IPS-18a (cell line): ENCODE measurements around the gene POU2AF3.

Source experiments
- H3K27ac ChIP-seq: one replicate; pipeline ENCODE4 v1.5.1; 2013; ENCODE audit warnings: low read length
- H3K27me3 ChIP-seq: one replicate; pipeline ENCODE4 v1.6.1; 2013; ENCODE audit warnings: mild to moderate bottlenecking, low read length; ENCODE audit not compliant: control insufficient read depth, insufficient read depth
- H3K36me3 ChIP-seq: one replicate; pipeline ENCODE4 v1.6.1; 2013; ENCODE audit warnings: low read depth, low read length; ENCODE audit not compliant: control insufficient read depth
- H3K4me1 ChIP-seq: one replicate; pipeline ENCODE4 v1.6.1; 2013; ENCODE audit warnings: low read depth, low read length; ENCODE audit not compliant: control insufficient read depth
- H3K4me3 ChIP-seq: one replicate; pipeline ENCODE4 v1.5.1; 2013; ENCODE audit warnings: low read length
- H3K9ac ChIP-seq: one replicate; pipeline ENCODE4 v1.6.1; 2013; ENCODE audit warnings: mild to moderate bottlenecking, low read length, moderate library complexity
- H3K9me3 ChIP-seq: one replicate; pipeline ENCODE4 v1.6.1; 2013; ENCODE audit warnings: low read depth, low read length; ENCODE audit not compliant: control insufficient read depth

Gene POU2AF3

DNA sequence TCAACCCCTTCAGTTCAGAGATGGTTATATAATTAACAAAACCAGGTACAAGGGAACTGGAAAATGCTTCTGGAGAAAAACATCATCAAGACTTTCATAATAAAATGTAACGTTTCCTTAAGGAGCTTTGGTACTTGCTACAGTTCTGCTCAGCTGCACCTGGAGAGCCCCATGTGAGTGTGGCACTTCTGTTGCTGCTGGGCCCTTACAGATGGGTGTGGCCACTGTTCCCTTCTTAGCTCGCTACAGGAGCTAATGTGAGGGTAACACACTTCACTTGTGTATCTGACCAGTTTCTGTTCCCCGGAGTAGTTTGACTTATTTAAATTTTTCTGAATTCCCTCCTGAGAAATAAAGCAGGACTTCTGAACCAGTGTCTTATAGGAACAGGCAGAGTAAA lies 4.0 kb downstream of the POU2AF3 start:
- H3K9ac ChIP-seq: no peak overlapping the region
- no peaks in the 10 kb centered on the region for H3K36me3 ChIP-seq
- H3K4me3 ChIP-seq: no peak overlapping the region
- H3K27me3 ChIP-seq: peaks cover 38% of the 10 kb centered on the region
- H3K9me3 ChIP-seq: no peaks in the 10 kb centered on the region
- H3K27ac ChIP-seq: no peak overlapping the region
- peaks cover 19% of the 10 kb centered on the region for H3K4me1 ChIP-seq

DNA sequence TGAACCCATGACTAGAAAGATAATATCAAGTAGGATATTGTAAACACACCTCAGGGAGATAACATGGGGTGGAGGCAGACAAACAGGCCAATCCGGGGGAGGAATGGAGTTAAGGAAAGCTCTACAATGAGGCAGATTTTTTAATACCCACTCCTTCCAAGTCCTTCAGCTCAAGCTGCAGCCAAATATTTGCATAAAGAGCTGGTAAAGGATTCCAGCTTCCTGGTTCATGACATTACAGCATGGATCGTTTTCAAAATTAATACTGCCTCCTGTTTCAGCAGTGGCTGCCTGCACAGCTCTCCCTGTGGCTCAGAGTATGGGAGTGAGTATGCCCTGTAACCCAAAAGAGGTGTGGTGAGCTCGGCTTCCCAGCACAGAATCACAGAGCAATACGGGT lies 5.1 kb downstream of the POU2AF3 start:
- H3K4me1 ChIP-seq: peaks cover 16% of the 10 kb centered on the region
- H3K9me3 ChIP-seq: no peaks in the 10 kb centered on the region
- H3K36me3 ChIP-seq: no peaks in the 10 kb centered on the region
- H3K27ac ChIP-seq: no peak overlapping the region
- H3K27me3 ChIP-seq: peaks cover 26% of the 10 kb centered on the region
- no peak overlapping the region for H3K9ac ChIP-seq
- H3K4me3 ChIP-seq: no peak overlapping the region

DNA sequence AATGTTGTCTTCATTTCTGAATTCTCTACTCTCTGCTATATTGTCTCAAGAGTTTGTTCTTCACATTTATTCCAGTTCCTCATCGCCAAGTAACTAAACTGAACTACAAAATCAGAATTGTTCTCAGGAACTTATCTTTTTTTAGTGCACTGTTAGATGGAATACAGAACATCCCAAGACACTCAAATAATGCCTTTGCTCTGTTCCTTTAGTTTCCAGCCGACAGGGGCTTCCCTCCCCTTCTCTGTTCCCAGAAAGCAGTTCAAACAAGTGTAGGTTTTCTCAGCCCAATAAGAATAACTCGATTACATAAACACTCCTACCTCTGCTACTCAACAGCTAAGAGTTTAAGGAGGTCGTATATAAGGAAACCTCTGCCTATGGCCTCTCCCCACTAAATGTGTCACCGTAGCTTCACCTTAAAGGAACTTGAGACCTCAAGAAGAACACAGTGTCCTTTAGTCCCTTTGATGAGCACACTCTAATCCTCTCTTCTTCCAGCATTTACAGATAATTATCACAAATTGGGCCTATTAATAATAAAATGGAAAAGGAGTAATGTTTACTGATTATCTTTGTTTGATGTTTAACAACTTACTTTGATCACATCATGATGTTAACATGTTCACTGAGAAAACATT lies 6.9 kb downstream of the POU2AF3 start:
- H3K9ac ChIP-seq: no peak overlapping the region
- H3K27ac ChIP-seq: no peak overlapping the region
- peaks cover 9% of the 10 kb centered on the region for H3K27me3 ChIP-seq
- no peaks in the 10 kb centered on the region for H3K36me3 ChIP-seq
- no peak overlapping the region for H3K4me3 ChIP-seq
- H3K9me3 ChIP-seq: no peaks in the 10 kb centered on the region
- H3K4me1 ChIP-seq: peaks cover 14% of the 10 kb centered on the region

- Histone ChIP-seq H3K9me3 (no peaks in the 10 kb centered on the region), H3K27me3 (peaks cover 3% of the 10 kb centered on the region), H3K4me3 (no peak overlapping the region), H3K27ac (no peak overlapping the region), H3K9ac (no peak overlapping the region), H3K4me1 (peaks cover 13% of the 10 kb centered on the region), H3K36me3 (no peaks in the 10 kb centered on the region)
Observed at GRCh38 chr11:111305876-111306275, 7.5 kb downstream of the POU2AF3 start.

- H3K36me3 ChIP-seq: no peaks in the 10 kb centered on the region
- H3K4me3 ChIP-seq: no peak overlapping the region
- H3K27ac ChIP-seq: no peak overlapping the region
- no peaks in the 10 kb centered on the region for H3K9me3 ChIP-seq
- no peaks in the 10 kb centered on the region for H3K27me3 ChIP-seq
- peaks cover 13% of the 10 kb centered on the region for H3K4me1 ChIP-seq
- H3K9ac ChIP-seq: no peak overlapping the region
Observed at GRCh38 chr11:111306321-111306720, 8.0 kb downstream of the POU2AF3 start.

DNA sequence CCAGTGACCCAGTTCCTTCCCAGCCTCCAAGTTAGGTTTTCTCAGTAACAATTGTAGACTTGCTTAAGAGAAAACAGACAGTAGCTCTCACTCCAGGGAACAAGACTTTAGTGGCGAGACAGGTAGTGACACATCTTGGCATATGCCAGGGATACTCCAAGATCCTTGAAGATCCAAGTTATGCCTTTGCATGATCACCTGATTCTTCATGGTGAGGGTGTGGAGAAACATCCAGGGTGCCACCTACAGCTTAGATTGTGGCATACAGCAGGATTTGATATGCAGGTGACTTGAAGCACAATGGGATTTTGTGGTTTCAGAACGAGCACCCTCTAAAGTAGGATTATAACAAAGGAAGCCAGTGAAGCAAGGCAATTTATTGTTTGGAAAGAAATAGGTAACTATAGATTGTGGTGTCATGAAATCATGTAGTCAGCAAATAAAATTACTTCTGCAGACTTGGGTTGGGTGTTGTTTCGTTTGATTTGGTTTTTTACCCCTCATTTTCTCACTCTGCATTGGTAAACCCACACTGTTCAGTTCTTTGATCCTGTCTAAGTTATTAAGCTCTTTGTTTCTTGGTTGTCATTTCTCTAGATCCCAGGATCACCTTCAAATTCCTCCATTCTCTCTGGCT lies 9.2 kb downstream of the POU2AF3 start:
- H3K9ac ChIP-seq: no peak overlapping the region

DNA sequence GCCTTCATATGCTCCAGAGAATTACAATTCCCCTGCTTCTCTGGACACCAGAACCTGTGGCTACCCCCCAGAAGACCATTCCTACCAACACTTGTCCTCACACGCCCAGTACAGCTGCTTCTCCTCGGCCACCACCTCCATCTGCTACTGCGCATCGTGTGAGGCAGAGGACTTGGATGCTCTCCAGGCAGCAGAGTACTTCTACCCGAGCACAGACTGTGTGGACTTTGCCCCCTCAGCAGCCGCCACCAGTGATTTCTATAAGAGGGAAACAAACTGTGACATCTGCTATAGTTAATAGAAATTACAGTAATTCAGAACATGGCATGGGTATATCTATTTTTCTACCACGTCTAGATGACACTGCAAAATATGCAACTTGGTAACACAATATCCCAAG lies 9.8 kb downstream of the POU2AF3 start:
- Histone ChIP-seq H3K9me3 (no peaks in the 10 kb centered on the region), H3K9ac (no peak overlapping the region), H3K27ac (no peak overlapping the region), H3K4me3 (no peak overlapping the region), H3K36me3 (no peaks in the 10 kb centered on the region), H3K27me3 (no peaks in the 10 kb centered on the region), H3K4me1 (peaks cover 5% of the 10 kb centered on the region)

More for the DNA sequence above, 9.2 kb downstream of the POU2AF3 start:
- no peaks in the 10 kb centered on the region for H3K36me3 ChIP-seq
- no peaks in the 10 kb centered on the region for H3K27me3 ChIP-seq
- peaks cover 10% of the 10 kb centered on the region for H3K4me1 ChIP-seq
- H3K27ac ChIP-seq: no peak overlapping the region
- H3K9me3 ChIP-seq: no peaks in the 10 kb centered on the region
- H3K4me3 ChIP-seq: no peak overlapping the region

DNA sequence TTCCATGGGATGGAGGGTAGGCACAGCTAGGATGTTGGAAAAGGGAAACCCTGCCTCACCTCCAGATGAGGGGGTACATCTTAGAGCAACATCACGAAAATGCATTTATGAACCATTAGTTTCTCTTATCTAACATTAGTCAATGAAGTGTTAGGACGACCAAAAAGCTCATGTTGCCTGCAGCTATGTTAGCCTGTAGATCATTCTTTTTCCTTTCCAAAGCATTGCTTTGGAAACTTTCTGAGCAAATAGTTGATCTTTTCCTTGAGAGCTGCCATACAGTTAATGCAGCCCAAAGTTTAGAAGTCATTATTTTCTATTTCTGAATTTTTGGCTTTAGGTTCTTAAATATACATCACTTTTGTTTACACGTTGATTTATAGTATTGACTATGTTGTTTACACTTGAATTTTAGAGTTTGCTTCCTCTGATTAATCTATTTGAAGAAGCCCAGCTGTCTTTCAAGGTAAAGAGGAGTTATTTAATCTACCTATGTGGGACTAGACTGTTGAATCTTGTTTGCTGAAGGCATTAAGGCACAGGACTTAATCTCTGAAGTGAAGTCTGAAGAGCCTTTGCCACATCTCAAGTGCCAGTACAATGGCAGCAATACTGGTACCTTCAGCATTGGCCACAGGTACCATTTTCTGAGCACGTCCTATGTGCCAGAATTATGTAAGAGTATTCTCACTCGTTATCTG lies 11.0 kb downstream of the POU2AF3 start:
- Histone ChIP-seq H3K4me1 (no peaks in the 10 kb centered on the region), H3K27me3 (no peaks in the 10 kb centered on the region), H3K27ac (no peak overlapping the region), H3K9me3 (no peaks in the 10 kb centered on the region), H3K4me3 (no peak overlapping the region), H3K9ac (no peak overlapping the region), H3K36me3 (no peaks in the 10 kb centered on the region)

GRCh38 chr11:111310088-111310487 lies 11.7 kb downstream of the POU2AF3 start:
- H3K27me3 ChIP-seq: no peaks in the 10 kb centered on the region
- H3K9ac ChIP-seq: no peak overlapping the region
- no peak overlapping the region for H3K4me3 ChIP-seq
- no peak overlapping the region for H3K27ac ChIP-seq
- no peaks in the 10 kb centered on the region for H3K9me3 ChIP-seq
- H3K4me1 ChIP-seq: no peaks in the 10 kb centered on the region
- no peaks in the 10 kb centered on the region for H3K36me3 ChIP-seq

GRCh38 chr11:111310723-111311122 lies 12.4 kb downstream of the POU2AF3 start:
- no peaks in the 10 kb centered on the region for H3K36me3 ChIP-seq
- H3K9ac ChIP-seq: no peak overlapping the region
- H3K4me1 ChIP-seq: no peaks in the 10 kb centered on the region
- no peaks in the 10 kb centered on the region for H3K27me3 ChIP-seq
- H3K9me3 ChIP-seq: no peaks in the 10 kb centered on the region
- H3K27ac ChIP-seq: no peak overlapping the region
- no peak overlapping the region for H3K4me3 ChIP-seq

DNA sequence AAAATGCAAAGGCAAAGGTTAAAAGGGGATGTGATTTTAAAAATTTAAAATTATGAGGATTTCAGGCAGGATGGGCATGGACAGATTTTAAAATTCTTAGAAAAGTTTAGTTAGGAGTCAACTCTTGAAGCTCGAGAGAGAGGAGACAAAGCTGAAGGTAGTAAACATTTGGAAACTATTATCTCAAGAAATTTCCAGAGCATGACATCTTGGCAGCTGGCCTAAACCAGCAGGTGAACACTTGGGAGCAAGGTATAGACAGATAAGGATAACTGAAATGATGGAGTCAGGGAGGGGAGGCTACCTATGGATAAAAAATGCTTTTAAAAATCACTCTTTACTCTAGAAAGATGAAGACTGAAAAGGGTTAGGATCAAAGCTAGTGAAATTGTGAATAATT lies 13.7 kb downstream of the POU2AF3 start:
- Histone ChIP-seq H3K27ac (no peak overlapping the region), H3K36me3 (no peaks in the 10 kb centered on the region), H3K4me3 (no peak overlapping the region), H3K27me3 (no peaks in the 10 kb centered on the region), H3K9ac (no peak overlapping the region), H3K4me1 (no peaks in the 10 kb centered on the region), H3K9me3 (no peaks in the 10 kb centered on the region)

DNA sequence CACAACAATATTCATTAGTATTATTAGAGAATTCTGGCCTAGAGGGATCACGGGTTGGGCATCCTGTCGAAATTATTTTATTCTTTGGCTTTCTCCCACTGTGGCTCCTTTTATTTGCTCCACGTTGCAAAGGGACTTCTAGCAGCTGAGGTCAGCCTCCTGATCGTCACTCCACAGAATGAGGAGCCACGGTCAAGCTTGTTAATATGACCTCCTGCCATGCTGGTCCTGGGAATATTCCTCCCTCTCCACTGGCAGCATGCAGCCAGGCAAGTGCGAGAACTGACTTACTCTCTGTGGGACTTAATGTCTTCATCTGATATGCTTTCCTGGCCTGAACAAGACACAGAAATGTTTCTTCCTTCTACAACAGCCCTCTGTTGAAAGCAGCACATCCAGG lies 20.9 kb downstream of the POU2AF3 start:
- H3K4me1 ChIP-seq: no peaks in the 10 kb centered on the region
- H3K9me3 ChIP-seq: no peaks in the 10 kb centered on the region
- no peak overlapping the region for H3K4me3 ChIP-seq
- H3K27me3 ChIP-seq: no peaks in the 10 kb centered on the region
- H3K27ac ChIP-seq: no peak overlapping the region
- no peak overlapping the region for H3K9ac ChIP-seq
- no peaks in the 10 kb centered on the region for H3K36me3 ChIP-seq
